ENCODE results near the gene PCDH9. TPM values are rescaled to one million over a fixed set of nuclear protein-coding genes. Genes with fewer than 3 reads are reported as not detected.

PCDH9 gene
- polyA plus RNA-seq, 1 of the 3 experiments (the other 2 are of a cell fraction): 1.3 TPM

- no peak overlapping the region for H3K4me2 ChIP-seq
- H3K4me1 ChIP-seq (ENCODE audit: control insufficient read depth in 1 of 2, insufficient read depth in 2 of 2, low read depth in 1 of 2, low read length in 1 of 2): no peaks in the 10 kb centered on the region; a peak in 1 of 4 replicates
- H3K4me3 ChIP-seq (ENCODE audit: low read depth in 2 of 2, low read length in 1 of 2): no peak overlapping the region
- H3K9me3 ChIP-seq: no peaks in the 10 kb centered on the region
- no peak overlapping the region for H3K27ac ChIP-seq (ENCODE audit: low read depth in 2 of 2, low read length in 1 of 2)
- H4K20me1 ChIP-seq (ENCODE audit: insufficient read depth): no peaks in the 10 kb centered on the region
- DNase-seq: no peak
- H3K36me3 ChIP-seq (replicated peaks in 1 of 2; ENCODE audit: control insufficient read depth in 1 of 2, insufficient read depth in 2 of 2, low read length in 1 of 2): no peaks in the 10 kb centered on the region
- no peak overlapping the region for H3K9ac ChIP-seq
- CTCF ChIA-PET: interaction anchor here (1.1 kb wide), 1 partner anchor 9 kb away, joined by 4 read pairs; no protein-coding TSS in a partner anchor
- no peaks in the 10 kb centered on the region for H3K27me3 ChIP-seq (ENCODE audit: insufficient read depth)
- no peaks in the 10 kb centered on the region for H3K9me2 ChIP-seq
- WGBS (ENCODE audit: low lambda C conversion rate): 95% methylated on average over 1 of the region's 1 CpG
- no peak for TF ChIP-seq PBX3 (IDR thresholded peaks at IDR 0.05)
- no peak for TF ChIP-seq MEF2A (IDR thresholded peaks at IDR 0.05; ENCODE audit: borderline replicate concordance, low read depth)
- no peak for TF ChIP-seq SMC3 (IDR thresholded peaks at IDR 0.05; ENCODE audit: low read depth, low read length)
- TF ChIP-seq NRF1 (IDR thresholded peaks at IDR 0.05; ENCODE audit: low read depth, low read length): no peak
- no peak for TF ChIP-seq TCF12 (IDR thresholded peaks at IDR 0.05)
- TF ChIP-seq GATA2 (CRISPR knock-in tag; IDR thresholded peaks at IDR 0.05): no peak
- no peak for TF ChIP-seq EZH2phosphoT487 (IDR thresholded peaks at IDR 0.05; ENCODE audit: borderline replicate concordance, low read depth)
- TF ChIP-seq JUND (IDR thresholded peaks at IDR 0.05): no peak
- TF ChIP-seq USF1 (IDR thresholded peaks at IDR 0.05; ENCODE audit: borderline replicate concordance, low read depth): no peak
- TF ChIP-seq POLR2AphosphoS5 (IDR thresholded peaks at IDR 0.05; ENCODE audit: low read depth, low read length): no peak
- TF ChIP-seq ZBTB33 (IDR thresholded peaks at IDR 0.05; ENCODE audit: borderline replicate concordance, low read depth): no peak
- no peak for TF ChIP-seq FOSL2 (IDR thresholded peaks at IDR 0.05; ENCODE audit: borderline replicate concordance, low read depth)
- TF ChIP-seq GABPA (IDR thresholded peaks at IDR 0.05; ENCODE audit: low read depth): no peak
- TF ChIP-seq RXRA (IDR thresholded peaks at IDR 0.05; ENCODE audit: borderline replicate concordance, low read depth): no peak
- TF ChIP-seq IRF3 (IDR thresholded peaks at IDR 0.05; ENCODE audit: low read depth, low read length): no peak
- TF ChIP-seq MXI1 (IDR thresholded peaks at IDR 0.05; ENCODE audit: low read depth, low read length): no peak
- H3F3A ChIP-seq (replicated peaks; ENCODE audit: insufficient read depth): no peaks in the 10 kb centered on the region
- H2AFZ ChIP-seq (ENCODE audit: low read depth): no peak overlapping the region
- H3K79me2 ChIP-seq (ENCODE audit: insufficient read depth): no peaks in the 10 kb centered on the region
- POLR2A ChIA-PET: no interaction called here
Observed at GRCh38 chr13:66680031-66680430, 550.1 kb downstream of the PCDH9 start.

All from SK-N-SH (cell line).